Spleen (tissue), 11 donors: ENCODE measurements around the gene GPR31. TPM values are rescaled to one million over a fixed set of nuclear protein-coding genes. Genes with fewer than 3 reads are reported as not detected.
A peak's percentile ranks its signal among the peaks of the same experiment; 100 is the strongest.

Source experiments
- DNase-seq: peaks from one replicate; pipeline ENCODE4 v3.0.0-alpha.2; 2020
- H3K27ac ChIP-seq, 8 donors: fragments of 200-600 bp; sonication (generic) in 7 of 8; 1 replicate in 4 of 8; 2 replicates in 4 of 8; pipeline versions ENCODE4 v1.5.0 to v1.8.0; 2016 to 2021; ENCODE audit warnings: inconsistent platforms in 4 of 8, mild to moderate bottlenecking in 4 of 8, moderate library complexity in 1 of 8
- H3K27me3 ChIP-seq, 7 donors: fragments of 200-600 bp; sonication (generic) in 6 of 7; replicated peaks in 1 of 7; 1 replicate in 4 of 7; 2 replicates in 3 of 7; pipeline versions ENCODE4 v1.5.0 to v1.8.0; 2016 to 2021; ENCODE audit warnings: inconsistent platforms in 3 of 7, mild to moderate bottlenecking in 1 of 7
- H3K36me3 ChIP-seq, 6 donors: fragments of 200-600 bp; sonication (generic) in 5 of 6; 1 replicate in 4 of 6; 2 replicates in 2 of 6; pipeline versions ENCODE4 v1.5.0 to v1.8.0; 2016 to 2021; ENCODE audit warnings: inconsistent platforms in 2 of 6
- H3K4me1 ChIP-seq, 6 donors: fragments of 200-600 bp; sonication (generic) in 5 of 6; 1 replicate in 3 of 6; 2 replicates in 3 of 6; pipeline versions ENCODE4 v1.5.0 to v1.8.0; 2016 to 2021; ENCODE audit warnings: inconsistent platforms in 3 of 6
- H3K4me3 ChIP-seq, 8 donors: fragments of 200-600 bp; sonication (generic) in 7 of 8; 1 replicate in 4 of 8; 2 replicates in 4 of 8; pipeline versions ENCODE4 v1.5.0 to v1.8.0; 2016 to 2021; ENCODE audit warnings: inconsistent platforms in 4 of 8, mild to moderate bottlenecking in 4 of 8, moderate library complexity in 2 of 8
- H3K9me3 ChIP-seq, 8 donors: fragments of 200-600 bp; sonication (generic) in 7 of 8; 1 replicate in 4 of 8; 2 replicates in 4 of 8; pipeline versions ENCODE4 v1.5.0 to v1.8.0; 2016 to 2021; ENCODE audit warnings: inconsistent platforms in 4 of 8
- POLR2A ChIP-seq, 3 donors: fragments of 450-650 bp; IDR thresholded peaks; one replicate each; pipeline ENCODE4 v1.5.1; 2017; ENCODE audit warnings: antibody characterized with exemption in 3 of 3, mild to moderate bottlenecking in 1 of 3
- POLR2AphosphoS5 ChIP-seq, 3 donors: sonication (generic); formaldehyde crosslinking; IDR thresholded peaks; one replicate each; pipeline ENCODE4 v1.5.1; 2017; ENCODE audit warnings: antibody characterized with exemption in 3 of 3
- WGBS, 5 donors: extraction: QIAGEN DNeasy Blood & Tissue Kit in 3 of 5; methylation state at CpG; one replicate each; pipeline versions ENCODE4 v1.1.5 to v1.1.7; 2013 to 2018; 5-methylcytosine and 5-hydroxymethylcytosine counted together
- intact Hi-C: fragments of 100-400 bp; cut with DNase I; formaldehyde crosslinking; loops from one replicate; pipeline ENCODE4 v1.15.0; 2023; ENCODE audit warnings: low total_unique reads
- polyA plus RNA-seq, 3 donors: library from polyadenylated mRNA; stranded (reverse); fragments of 200-250 nt; gene quantifications; one replicate each; pipeline ENCODE4 v1.2.1, GENCODE V29; 2013
- total RNA-seq, 7 donors: library from RNA; depleted of rRNA in 3 of 7; stranded (reverse); fragments of >200 nt in 3 of 7; fragmentation: NEBNext Ultra II Directional in 4 of 7; extraction: Animal tissue kit (Norgen Biotek cat#: 25700) in 4 of 7; gene quantifications; one replicate each; pipeline versions ENCODE4 v1.1.0 to v1.2.1, GENCODE V29; 2016 to 2021
- TF ChIP-seq, protein P1 (sequence below), 11 experiments: fragments of 200-600 bp in 7 of 11; fragments of 450-650 bp in 4 of 11; sonication (generic) in 4 of 11; IDR thresholded peaks in 8 of 11; conservative IDR thresholded peaks in 3 of 11; 1 replicate in 7 of 11; 2 replicates in 4 of 11; pipeline versions ENCODE4 v1.4.0 to v1.8.0; 2016 to 2021; ENCODE audit warnings: antibody characterized with exemption in 11 of 11, inconsistent platforms in 4 of 11, mild to moderate bottlenecking in 1 of 11
- donor health status: healthy with polysubstance abuse.
- donor health status: DM: no; HTN: no; CAD: no; lungs with moderate emphysema.
- donor health status: DM: no; HTN: no; CAD: no.
- donor health status: Bipolar disorder and iron deficiency.
- donor health status: healthy.
- donor health status: DM: no; HTN: no; CAD: no.
- donor health status: DM: yes; HTN: yes; CAD: no.

GPR31 gene
- total and polyA plus RNA-seq, 10 donors: 0.24 to 1.0 (median 0.94) TPM; not detected in 7

DNA sequence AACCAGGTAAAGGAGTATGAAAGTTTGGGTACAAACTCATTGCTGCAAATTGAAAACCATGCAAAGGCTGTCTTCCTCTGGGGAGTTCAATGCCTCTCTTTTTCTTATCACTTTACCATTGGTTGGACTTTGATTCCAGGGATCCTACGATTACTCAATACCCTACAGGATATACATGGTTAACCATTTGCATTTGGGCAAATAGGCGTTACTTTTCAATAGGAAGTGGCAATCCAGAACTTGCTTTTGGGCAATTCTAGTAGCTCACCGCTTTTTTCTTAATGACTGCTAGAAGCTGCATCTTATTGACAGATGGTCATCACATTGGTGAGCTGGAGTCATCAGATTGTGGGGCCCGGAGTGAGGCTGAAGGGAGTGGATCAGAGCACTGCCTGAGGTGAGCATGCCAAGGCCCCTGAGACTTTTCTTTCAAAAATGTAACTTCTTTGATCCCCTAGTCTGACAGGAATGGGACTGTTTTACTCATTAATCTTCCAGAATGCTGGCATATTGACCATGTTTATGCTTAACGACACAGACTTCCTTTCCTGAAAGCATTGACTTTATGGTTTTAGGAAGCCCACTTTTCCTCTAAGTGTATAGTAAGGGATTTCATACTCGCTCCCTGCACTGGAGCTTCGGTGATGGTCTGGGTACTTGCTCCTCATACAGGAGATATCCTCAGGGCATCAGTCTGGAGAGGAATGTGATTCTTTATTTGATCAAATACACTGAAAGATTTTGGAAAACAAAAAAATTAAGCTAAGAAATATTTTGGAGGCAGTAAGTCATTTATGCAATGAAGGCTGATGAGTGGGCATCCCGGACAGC lies 34.7 kb downstream of the GPR31 start, which contains the start of gene CCR6:
CCR6 (plus strand) TSS at position 270 of the 831 bp plus-strand sequence. CDS start 13,039 bp downstream, outside the sequence.
- intact Hi-C loops: no loop called here
- DNase-seq: no peak
- Histone ChIP-seq H3K4me1 (peaks cover 15 to 91% (median 53%) of the 10 kb centered on the region in 6 donors), H3K9me3 (peaks cover 0 to 5% (median 0%) of the 10 kb centered on the region in 8 donors), H3K4me3 (peak within 1 kb of the TSS; percentile 14 to 70 (median 40)), H3K36me3 (peaks cover 0 to 9% (median 0%) of the 10 kb centered on the region in 6 donors), H3K27ac (peak within 1 kb of the TSS; percentile 71 to 93 (median 84)), H3K27me3 (peaks cover 0 to 8% (median 0%) of the 10 kb centered on the region in 7 donors)
- TF ChIP-seq POLR2AphosphoS5 (IDR thresholded peaks at IDR 0.05): no peak
- TF ChIP-seq, protein P1, sequence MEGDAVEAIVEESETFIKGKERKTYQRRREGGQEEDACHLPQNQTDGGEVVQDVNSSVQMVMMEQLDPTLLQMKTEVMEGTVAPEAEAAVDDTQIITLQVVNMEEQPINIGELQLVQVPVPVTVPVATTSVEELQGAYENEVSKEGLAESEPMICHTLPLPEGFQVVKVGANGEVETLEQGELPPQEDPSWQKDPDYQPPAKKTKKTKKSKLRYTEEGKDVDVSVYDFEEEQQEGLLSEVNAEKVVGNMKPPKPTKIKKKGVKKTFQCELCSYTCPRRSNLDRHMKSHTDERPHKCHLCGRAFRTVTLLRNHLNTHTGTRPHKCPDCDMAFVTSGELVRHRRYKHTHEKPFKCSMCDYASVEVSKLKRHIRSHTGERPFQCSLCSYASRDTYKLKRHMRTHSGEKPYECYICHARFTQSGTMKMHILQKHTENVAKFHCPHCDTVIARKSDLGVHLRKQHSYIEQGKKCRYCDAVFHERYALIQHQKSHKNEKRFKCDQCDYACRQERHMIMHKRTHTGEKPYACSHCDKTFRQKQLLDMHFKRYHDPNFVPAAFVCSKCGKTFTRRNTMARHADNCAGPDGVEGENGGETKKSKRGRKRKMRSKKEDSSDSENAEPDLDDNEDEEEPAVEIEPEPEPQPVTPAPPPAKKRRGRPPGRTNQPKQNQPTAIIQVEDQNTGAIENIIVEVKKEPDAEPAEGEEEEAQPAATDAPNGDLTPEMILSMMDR (IDR thresholded peaks at IDR 0.05 in 8 of 11, conservative IDR thresholded peaks at IDR 0.05 in 3 of 11): no peak
- TF ChIP-seq POLR2A (IDR thresholded peaks at IDR 0.05): no peak
- WGBS, 5 donors: 39 to 59% (median 49%) methylated on average over 8 of the region's 8 CpGs

DNA sequence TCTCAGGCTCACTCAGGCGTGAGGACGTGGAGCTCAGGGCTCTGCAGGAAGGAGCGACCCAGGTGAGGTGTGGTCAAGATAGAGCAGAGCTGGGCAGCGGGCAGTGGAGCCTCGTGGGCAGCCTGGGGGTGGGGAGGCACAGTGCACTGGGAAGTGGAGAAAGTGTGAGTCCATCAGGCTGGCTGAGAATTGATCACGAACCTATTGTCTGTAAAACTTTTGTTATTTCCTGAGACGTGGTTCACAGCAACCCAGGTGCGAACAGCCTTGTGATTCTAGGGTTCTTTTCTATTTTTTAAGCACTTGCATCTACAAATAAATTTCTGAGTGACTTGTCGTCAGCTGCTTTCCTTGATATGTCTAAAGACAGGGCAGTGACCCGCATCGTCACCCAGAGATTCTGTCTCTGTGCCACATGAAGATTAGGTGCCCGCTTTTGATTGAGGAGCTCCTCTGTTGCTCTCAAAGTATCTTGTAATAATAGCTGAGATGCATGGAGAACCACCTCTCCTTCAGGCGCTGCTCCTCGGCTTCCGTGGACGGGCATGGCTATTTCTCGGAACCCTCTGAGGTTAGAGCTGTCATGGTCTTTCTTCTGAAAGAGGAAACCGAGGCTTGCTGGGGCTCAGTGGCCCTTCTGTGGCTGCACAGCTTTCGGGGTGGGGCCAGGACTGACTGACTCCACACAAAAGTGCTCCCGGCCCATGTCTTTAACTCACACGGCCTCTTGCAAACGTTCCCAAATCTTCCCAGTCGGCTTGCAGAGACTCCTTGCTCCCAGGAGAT lies 35.5 kb downstream of the GPR31 start:
- 56 to 72% (median 59%) methylated on average over 23 of the region's 23 CpGs for WGBS, 5 donors
- Histone ChIP-seq H3K4me1 (peaks cover 15 to 88% (median 49%) of the 10 kb centered on the region in 6 donors), H3K4me3 (peak overlapping the region in 7 of 8 donors; percentile 32 to 70 (median 44)), H3K27ac (peak overlapping the region; percentile 71 to 93 (median 84)), H3K36me3 (peaks cover 0 to 9% (median 0%) of the 10 kb centered on the region in 6 donors), H3K27me3 (peaks cover 0 to 8% (median 0%) of the 10 kb centered on the region in 7 donors), H3K9me3 (peaks cover 0 to 5% (median 0%) of the 10 kb centered on the region in 8 donors)
- TF ChIP-seq, protein P1 (IDR thresholded peaks at IDR 0.05 in 8 of 11, conservative IDR thresholded peaks at IDR 0.05 in 3 of 11): no peak
- TF ChIP-seq POLR2A (IDR thresholded peaks at IDR 0.05) (no peak), POLR2AphosphoS5 (IDR thresholded peaks at IDR 0.05) (peak; percentile 31 to 74 (median 69))
- no peak for DNase-seq
- intact Hi-C loops: no loop called here

DNA sequence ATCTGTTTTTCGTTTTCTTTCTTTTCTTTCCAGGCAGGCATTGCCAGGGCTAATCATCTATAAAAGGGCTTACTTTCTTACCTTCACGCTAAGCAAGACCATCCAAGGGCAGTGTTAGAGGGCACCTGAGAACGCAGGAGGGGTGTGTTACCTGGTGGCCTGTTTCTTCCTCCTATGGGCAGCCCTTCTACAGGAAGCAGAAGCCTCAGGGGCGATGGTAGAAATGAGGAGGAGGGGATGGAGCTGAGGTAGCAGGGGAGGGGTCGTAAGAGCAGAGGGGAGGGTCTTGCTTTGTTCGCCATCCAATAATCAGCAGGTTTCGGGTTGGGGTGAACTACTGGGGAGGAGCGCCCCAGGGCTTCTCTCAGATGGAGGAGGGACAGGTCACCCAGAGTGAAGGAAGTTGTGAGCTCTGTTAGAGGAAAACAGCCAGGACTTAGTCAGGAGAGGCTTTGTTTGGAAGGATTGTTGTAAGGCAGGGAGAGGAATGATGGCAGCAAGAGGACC lies 36.4 kb downstream of the GPR31 start:
- peak overlapping the region; percentile 71 to 93 (median 84) for H3K27ac ChIP-seq
- H3K9me3 ChIP-seq: peaks cover 0 to 2% (median 0%) of the 10 kb centered on the region in 8 donors
- H3K4me3 ChIP-seq: peak overlapping the region in 6 of 8 donors; percentile 4 to 70 (median 24)
- WGBS, 5 donors: 64 to 80% (median 77%) methylated on average over 8 of the region's 8 CpGs
- DNase-seq: no peak
- peaks cover 0 to 5% (median 0%) of the 10 kb centered on the region in 6 donors for H3K36me3 ChIP-seq
- H3K4me1 ChIP-seq: peaks cover 15 to 87% (median 51%) of the 10 kb centered on the region in 6 donors
- peaks cover 0 to 8% (median 0%) of the 10 kb centered on the region in 7 donors for H3K27me3 ChIP-seq
- TF ChIP-seq, protein P1 (IDR thresholded peaks at IDR 0.05 in 8 of 11, conservative IDR thresholded peaks at IDR 0.05 in 3 of 11): no peak
- peak in 1 of 3 donors; percentile 69 for TF ChIP-seq POLR2AphosphoS5 (IDR thresholded peaks at IDR 0.05)
- peak in 1 of 3 donors; percentile 26 for TF ChIP-seq POLR2A (IDR thresholded peaks at IDR 0.05)
- intact Hi-C loops: no loop called here
